HG03342 (cell line): ENCODE data around the gene DNAJC18.
A peak's percentile ranks its signal among the peaks of the same experiment; 100 is the strongest.

Experiments
- ATAC-seq: cut with Tn5 transposase; IDR thresholded peaks from one replicate; pipeline ENCODE4 v1.9.1; 2021; ENCODE audit warnings: mild to moderate bottlenecking, moderate library complexity; ENCODE audit not compliant: unreplicated experiment

The DNAJC18 gene

DNA sequence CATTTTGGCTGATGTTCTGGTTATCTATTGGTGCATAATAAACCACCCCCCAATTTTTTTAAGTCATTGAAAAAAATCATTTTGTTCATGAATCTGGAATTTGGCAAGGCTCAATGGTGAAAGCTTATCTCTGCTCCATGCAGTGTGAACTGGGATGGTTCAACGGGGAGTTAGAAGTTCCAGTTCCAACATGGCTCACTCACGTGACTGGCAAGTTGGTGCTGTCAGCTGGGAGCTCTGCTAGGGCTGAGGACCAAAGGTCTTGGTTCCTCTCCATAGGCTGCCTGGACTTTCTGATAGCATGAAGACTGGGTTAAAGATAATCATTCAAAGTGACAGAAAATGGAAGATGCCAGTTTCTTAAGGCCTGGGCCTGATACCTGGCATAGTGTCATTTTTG, 32.4 kb downstream of the DNAJC18 start:
- ATAC-seq = no peak

DNA sequence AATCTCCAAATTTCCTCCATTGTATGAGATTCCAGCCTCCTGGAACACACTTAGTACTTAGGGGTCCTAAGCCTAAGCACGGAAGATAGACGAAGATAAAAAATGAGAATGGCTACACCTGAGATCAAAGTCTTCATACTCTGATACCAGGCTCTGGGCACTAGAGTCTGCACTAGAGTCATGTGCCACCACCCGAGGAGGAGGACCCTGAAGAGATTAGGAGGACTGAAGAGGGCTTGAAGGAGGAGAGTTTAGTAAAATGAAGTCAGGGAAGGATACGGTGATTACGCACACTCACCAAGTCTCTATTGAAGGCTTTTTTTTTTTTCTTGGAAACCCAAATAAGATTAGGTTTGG, 34.9 kb downstream of the DNAJC18 start:
- no peak for ATAC-seq

DNA sequence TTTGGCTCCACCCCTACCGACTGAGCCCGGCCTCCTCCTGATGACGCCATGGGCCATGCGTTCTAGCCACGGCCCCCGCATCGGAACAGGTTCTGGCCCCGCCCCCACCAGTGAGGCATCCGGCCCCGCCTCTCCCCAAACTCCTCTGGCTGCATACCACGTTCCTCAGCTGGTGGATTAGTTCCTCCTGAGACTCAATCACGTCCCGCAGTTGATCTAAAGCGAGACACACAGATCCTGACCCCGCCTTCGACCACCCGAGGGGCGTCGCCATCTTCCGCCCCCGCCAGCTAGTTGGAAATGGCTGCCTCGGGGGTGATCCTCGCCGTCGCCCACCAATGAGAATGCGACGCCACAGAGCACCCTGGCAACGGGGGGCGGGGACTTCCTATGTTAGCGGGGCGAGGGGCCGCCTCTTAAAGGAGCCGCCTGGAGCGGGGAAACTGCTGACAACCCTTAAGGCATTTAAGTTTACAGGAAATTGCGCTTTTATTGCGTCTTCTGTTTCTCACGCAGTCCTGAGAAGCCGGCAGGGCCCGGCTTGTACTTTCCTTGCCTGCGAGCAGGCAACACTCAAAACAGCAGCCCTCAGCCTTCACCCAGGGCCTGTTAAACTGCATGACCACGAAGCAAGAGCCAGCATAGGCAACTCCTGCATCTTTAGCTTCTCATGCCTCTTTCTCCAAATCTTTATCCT, 35.4 kb downstream of the DNAJC18 start, which contains the start of gene SPATA24:
SPATA24 (minus strand) TSS at position 303 of the 697 bp plus-strand sequence; CDS start at position 274, 29 bp downstream.
- peak; percentile 81 for ATAC-seq

DNA sequence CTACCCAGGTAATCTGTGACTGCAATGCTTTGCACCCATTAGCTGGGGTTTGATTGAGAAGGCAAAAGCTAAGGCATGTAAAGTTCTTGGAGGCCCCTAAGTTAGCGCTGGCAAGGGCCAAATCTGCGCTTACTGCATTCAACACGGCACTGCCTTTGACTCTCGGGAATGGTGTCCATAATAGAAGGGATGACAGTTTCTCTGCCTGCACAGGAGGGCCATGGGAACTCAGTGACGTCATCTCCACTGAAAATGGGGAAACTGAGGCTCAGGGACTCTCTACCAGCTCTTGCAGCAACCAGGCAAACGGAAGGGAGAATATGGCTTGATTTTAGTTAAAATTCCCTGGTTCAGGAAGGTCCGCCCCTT, 35.9 kb downstream of the DNAJC18 start:
- no peak for ATAC-seq

DNA sequence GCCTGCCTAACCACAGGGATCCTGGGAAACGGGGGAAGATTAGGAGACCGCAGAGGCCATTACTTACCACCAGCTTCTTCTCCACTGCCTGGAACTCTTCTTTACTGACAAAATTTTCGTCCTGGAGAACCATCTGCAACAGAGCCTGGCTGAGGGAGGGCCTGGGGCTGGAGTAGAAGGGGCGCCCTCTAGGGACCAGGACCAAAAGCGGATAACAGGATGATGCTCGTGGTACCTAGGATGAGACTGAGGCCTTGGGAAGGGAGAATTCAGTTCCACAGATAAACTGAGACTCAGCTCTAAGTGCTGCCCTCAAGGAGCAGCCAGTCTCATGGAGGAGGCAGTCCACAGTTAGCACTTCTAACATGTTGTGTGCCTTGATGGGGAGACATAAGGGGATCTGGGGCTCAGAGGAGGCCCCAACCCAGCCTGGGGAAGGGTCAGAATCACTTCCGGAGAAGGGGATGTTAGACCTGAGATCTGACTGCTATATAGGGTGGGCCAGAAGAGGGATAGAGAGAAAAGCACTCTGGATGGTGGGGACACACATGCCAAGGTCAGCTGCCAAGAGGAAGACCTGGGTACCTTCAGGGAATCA, 36.7 kb downstream of the DNAJC18 start:
- ATAC-seq = no peak

DNA sequence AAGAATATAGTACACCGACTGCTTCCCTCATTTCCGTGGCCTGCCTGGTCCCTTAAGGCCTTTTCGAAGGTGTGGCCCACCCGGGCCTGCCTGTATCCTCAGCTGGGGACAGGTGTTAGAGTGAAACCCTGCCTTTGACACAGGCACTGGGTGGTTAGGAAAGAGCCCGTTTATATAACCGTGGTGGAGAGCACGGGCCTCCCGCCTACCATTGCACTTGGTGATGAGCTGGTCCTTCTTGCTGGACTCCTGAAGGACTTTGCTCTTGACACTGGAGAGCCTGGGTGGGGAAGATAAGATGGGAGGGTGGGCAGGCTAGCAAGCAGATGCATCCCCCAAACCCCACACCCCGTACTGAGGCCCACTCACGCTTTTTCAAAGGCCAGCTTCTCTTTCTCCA, 37.8 kb downstream of the DNAJC18 start:
- no peak for ATAC-seq

DNA sequence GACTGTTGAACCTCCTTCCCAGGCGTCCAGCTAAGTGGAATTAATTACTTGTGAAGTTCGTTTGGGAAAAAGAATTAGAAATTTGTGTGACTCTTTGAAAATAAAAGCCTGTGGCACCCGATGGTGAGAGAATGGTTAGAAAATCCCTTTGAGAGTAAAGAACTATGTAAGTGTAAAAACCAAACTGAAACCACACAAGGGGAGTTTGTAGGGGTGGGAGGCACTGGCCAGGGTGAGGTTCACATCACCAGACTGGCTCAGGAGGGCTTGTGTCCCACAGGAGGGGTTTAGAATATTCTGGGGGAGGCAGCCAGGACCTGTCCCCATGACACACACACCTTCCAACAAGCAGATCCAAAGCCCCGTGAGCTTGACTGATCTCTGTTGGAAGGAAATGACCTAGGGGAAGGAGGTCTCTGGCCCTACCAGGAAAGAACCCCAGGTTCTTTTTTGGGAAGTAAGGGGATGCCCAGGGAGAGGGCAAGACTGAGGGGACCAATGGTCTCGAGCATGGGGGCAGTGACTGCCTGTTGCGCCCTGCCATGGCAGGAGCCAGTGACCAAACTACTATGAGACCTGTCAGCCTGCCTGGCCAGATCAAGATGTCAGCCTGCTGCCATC, 39.7 kb downstream of the DNAJC18 start:
- ATAC-seq = no peak

DNA sequence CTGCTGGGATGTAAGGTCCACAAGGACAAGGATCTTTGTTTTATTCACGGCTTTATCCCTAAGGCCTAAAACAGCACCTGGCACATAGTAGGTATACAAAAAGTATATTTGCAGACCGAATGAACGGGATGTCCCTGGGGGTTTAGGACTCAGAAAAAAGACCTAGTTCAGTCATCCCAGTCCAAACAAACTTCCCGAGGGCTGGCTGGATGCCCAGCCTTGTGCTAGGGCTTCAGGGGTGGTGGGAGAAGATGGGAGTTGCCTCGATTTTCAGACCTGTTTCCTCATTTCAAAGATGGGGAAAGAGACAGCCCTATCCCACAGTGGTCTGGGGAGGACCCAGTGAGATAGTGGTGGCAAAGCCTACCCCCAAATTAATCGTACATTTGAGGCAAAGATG, 41.4 kb downstream of the DNAJC18 start:
- ATAC-seq = no peak

DNA sequence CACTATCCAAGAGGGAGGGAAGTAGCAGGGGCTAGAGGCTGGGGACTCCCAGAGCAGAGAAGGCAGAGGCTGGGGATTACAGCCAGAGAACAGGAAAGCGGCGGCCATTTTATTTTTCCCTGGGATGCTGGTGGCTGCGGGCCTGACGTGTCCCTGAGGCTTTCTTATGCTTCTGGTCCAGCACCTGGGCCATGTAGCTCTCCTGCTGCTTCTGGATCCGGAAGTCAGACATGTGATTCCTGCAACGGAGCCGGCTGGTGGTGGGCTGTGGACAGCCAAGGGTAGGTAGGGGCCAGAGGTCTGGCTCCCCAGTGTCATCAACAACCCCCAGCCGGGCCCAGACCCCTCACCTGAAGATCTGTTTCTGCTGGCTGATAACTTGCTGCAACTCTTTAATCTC, 42.6 kb downstream of the DNAJC18 start:
- ATAC-seq = no peak

DNA sequence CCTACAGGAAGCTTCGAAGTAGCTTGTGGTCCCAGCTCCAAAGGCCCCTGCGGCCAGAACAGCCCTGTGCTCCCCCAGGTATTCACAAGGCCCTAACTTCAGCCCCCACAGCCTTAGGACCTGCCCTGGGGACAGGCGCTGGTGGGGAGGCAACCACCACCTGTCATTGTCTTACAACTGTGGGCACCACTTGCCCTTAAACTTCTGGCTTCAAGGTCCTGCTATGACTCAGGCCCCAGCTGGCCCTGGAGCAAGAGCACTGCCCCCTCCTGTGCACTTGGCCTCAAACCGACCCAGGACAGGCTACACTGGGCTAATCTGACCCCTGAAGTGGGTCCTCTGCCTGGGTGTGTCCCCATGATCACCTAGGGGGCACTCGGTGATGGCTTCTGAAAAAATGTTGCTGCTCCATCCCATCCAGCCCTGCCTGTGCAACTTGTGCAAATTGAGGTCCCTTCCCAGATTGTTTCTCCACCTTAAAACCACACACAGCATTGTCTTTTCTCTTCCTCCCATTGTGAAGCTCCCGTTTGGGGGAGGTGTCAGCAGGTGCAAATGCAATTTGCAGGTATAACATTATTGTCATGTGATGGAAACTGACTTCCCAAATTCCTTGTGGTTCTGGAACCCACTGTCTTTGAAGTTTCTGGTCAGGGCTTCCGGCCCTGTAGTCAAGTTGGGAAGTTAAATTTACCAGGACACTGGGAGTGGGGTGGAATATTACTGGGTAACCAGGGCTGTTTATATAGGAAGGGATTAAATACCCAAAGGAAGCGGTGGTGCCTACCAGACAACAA, 43.3 kb downstream of the DNAJC18 start:
- no peak for ATAC-seq

DNA sequence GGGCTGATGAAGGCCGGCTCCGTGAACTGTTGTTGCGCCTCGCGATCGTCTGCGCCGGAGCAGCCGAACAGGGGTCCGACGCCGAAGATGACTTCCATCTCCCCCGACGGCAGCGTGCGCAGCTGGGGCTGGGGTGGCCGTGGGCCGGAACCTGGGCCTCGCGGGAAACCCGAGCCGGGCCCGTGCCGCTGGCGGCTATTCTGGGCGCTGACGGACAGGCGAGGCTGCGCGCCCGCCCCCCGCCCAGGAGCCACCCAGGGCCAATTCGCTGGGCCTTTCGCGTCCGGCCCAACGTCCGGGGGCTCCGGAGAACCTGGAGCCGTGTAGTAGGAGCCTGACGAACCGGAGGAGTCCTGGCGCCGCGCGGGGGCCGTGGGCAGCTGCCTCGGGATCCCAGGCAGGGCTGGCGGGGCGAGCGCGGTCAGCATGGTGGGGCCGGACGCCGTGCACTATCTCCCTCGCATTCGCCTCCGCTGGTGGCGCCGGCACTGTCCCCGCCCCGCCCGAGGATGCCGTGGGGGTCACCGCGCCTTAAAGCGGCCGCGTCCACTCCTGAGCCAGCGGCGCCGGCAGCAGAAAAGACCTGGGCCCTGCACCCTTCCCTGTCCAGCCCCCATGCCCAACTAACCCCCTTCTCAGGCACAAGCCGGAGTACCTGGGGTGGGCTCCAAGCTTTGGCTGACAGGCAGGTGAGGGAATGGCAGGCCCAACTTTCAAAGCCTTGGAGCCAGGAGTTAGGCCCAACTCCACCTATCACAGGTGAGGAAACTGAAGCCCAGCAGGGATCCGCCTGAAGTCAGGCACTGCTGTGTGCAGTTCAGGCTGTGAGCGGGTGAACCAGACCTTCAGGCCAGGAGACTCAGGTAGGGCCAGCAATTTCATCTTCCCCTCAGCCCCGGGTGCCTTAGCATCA, 44.4 kb downstream of the DNAJC18 start, which contains the start of gene PROB1:
PROB1 (minus strand) TSS at position 451 of the 913 bp plus-strand sequence; CDS start at position 428, 23 bp downstream.
- ATAC-seq = no peak

DNA sequence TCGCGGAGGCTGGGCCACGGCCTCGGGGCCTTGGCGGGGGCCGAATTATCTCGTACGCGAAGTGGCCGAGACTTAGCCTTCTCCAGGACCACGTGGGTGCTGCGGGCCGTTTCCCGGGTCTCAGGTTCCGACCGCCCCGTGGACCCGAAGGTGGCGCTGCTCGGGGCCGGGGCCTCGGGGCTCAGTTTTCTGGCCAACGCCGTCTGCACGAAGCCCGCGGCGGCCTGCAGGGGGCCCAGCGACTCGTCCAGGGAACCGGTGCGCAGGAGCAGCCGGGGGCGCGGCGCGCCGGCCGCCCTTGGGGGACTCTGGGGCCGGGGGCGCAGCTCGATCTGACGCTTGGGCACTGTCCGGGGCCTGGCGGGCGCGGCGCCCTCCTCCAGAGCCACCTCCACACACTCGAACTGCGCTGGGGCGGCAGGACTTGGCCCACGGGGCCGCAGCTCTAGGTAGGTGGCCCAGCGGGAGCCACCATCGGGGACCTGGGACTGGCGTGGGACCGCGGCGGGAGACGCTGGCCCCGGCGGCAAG, 45.1 kb downstream of the DNAJC18 start:
- no peak for ATAC-seq

DNA sequence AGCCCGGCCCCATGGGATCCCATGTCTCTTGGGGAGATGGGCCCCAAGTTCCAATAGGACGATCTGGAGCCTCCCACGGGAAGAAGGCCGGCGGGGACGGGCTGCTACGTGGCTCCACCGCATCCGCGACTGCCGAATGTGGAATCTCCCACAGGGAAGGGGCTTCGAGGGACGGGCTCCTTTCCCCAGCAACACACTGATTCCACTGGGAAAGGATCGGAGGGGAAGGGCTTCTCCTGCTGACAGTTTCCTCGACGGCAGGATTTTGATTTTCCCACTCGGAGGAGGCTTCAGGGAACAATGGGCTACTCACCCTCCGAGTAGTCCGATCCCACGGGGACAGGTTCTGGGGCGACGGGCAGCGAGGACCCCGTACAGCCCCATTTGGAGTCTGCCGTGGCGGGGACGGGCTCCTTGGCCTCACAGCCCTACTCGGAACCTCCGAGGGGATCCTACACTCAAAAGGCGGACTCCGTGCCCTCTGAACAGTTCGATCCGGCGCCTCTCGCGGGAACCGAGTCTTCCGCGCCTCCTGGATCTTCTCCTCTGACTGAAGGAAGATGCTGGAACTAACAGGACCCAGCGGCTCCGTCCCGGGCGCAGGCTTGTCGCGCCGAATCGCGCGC, 45.7 kb downstream of the DNAJC18 start:
- ATAC-seq = no peak

DNA sequence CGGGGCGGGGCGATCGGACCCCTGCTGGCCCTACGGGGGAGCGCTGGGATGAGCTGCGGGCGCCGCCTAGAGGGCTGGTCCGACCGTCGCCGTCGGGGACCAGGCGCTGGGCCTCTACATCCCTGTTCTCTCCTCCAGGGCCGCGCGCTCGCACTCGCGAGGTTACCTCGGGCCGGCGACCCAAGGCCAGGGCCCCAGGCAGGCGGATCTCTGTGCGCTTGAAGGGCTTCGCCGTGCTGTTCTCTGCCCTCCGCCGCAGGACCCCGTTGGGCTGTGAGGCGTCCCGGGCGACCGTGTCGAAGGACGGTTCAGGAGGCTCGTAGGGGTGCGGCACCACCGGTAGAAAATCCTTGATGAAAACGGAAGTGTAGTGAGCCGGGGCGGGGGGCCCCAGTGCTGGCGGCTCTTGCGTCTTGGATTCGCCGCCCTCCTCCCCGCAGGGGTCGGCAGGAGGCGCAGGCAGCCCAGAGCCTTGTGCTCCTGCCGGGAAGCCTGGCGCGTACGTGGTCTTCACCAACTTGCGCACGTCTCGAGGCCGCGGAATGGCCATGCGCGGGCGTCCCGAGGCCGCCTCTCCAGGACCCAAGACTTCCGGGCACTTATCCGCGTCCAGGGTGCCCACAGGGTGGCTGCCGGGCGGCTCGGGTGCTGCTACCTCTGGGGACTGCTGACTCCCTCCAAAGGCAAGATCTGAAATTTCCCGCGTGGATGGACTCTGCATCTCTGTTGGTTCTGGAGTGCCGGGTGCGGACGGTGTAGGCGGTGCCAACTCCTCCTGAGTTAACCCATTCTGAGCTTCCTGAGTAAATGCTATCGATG, 46.4 kb downstream of the DNAJC18 start:
- peak; percentile 54 for ATAC-seq

DNA sequence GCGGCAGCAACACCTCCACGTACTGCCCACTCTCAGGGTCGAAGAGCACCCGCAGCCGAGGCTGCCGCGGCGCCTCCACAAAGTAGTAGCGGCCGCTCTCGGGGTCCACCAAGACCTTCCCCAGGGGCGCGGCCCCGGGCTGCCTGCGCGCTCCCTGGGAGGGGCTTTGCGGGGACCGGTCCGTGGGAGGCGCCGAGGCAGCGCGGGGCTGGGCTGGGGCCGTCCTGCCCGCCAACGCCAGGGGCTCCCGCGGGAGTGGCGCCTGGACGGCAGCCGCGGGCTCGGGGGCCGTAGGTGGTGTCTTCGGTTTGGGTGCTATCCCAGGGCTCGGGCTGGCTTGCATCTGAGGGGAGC, 47.0 kb downstream of the DNAJC18 start:
- ATAC-seq = peak; percentile 8

DNA sequence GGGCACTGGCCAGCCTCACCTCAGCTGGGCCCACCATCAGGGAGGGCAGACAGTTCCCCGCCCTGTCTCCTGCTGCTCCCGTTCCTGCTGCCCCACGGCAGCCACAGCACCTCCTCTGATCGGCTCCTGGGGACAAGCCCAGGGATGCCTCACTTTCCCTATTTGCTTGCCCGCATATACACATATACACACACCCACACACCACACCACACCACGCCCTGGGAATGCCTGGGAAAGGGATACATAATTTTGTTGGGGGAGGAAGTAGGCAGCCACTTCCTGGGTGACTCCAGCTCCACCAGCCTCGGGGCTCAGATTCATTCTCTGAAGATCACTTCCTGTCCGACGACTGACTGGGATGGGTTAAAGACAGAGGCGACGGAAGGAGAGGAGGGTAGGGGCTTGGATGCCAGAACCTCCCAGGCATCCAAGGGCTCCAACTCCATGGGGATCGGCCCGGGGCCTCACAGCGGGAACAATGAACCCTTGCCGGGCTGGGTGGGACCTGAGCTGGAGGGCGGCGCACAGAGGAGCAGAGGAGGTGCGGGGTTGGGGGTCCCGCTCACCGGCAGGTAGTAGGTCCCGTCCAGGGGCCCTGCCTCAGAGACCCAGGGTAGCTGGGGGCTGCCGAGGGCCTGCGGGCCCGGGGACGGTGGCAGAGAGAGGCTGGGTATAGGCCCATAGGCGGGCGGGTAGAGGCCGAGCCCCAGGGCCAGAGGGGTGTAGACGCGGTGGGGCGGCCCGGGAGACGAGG, 47.6 kb downstream of the DNAJC18 start:
- ATAC-seq = no peak

DNA sequence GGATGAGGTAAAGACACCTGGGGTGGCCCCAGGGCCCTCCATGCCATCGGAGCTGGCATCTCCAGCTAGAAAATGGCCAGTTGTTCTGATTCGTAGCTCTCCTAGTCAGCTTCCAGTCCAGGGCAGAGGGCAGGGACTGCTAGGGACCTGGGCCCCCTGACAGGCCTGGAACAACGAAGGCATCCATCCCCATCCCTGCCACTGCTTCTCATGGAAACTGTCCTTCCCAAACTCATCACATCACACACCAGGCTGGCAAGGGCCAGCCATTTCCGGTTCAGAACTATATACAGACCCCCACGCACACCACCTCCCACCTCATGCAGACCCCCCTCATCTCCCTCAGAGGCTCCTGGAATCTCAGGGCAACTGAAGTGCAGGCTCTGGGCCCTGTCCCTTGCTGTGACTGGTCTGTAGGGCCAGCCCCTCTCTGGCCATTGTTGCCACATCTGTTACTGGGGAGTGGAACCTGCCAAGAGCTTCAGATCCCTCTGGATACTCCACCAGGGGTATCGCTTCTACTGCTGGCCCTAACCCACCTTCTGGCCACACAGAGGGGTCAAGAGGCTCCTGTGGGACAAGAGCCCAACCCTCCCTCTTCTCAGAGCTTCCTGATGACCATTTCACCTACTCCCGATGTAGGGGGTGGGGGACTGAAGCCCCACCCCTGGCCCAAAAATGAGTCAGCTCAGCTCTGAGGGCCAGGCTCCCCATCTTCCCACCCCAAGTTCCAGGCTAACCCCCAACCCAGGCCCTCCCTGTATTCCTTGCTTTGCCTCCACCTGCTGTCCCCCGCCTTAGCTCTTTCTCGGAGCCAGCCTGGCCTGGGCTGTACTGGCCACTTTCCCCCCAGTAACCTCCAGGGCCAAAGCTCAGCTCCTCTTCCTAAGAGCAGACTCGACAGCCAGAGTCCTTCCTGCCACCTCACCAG, 48.4 kb downstream of the DNAJC18 start:
- ATAC-seq = no peak
